HCT116 (cell line): ENCODE measurements around the gene IRS1.
A peak's percentile ranks its signal among the peaks of the same experiment; 100 is the strongest.

Source experiments
- ATF3 ChIP-seq: IDR thresholded peaks from 2 replicates; pipeline ENCODE4 v1.6.1; 2012
- CTCF ChIP-seq, 3 experiments: fragments of 200-600 bp in 1 of 3; sonication (generic) in 1 of 3; IDR thresholded peaks in 2 of 3; conservative IDR thresholded peaks in 1 of 3; 2 replicates each; pipeline ENCODE4 v1.5.1; 2012 to 2017; ENCODE audit warnings: low read depth in 2 of 3, low read length in 2 of 3, antibody characterized with exemption in 1 of 3, borderline replicate concordance in 1 of 3, control low read depth in 1 of 3, mild to moderate bottlenecking in 1 of 3, mixed read lengths in 1 of 3, mixed run types in 1 of 3, moderate library complexity in 1 of 3; ENCODE audit not compliant: insufficient read depth in 1 of 3
- EZH2 ChIP-seq: fragments of 200-600 bp; sonication (generic); IDR thresholded peaks from 2 replicates; pipeline ENCODE4 v1.6.1; 2017; ENCODE audit warnings: antibody characterized with exemption, mixed run types
- EZH2phosphoT487 ChIP-seq: fragments of 200-600 bp; IDR thresholded peaks from 2 replicates; pipeline ENCODE4 v1.6.1; 2018; ENCODE audit warnings: antibody characterized with exemption, borderline replicate concordance
- MAX ChIP-seq: IDR thresholded peaks from 2 replicates; pipeline ENCODE4 v1.6.1; 2012
- POLR2A ChIP-seq: IDR thresholded peaks from 2 replicates; pipeline ENCODE4 v1.7.0; 2011; ENCODE audit warnings: borderline replicate concordance; ENCODE audit not compliant: insufficient read depth, insufficient read length; ENCODE audit errors: extremely low read depth
- POLR2AphosphoS5 ChIP-seq: IDR thresholded peaks from 2 replicates; pipeline ENCODE4 v1.6.1; 2011; ENCODE audit warnings: mild to moderate bottlenecking, low read depth, low read length, moderate library complexity
- RAD21 ChIP-seq: IDR thresholded peaks from 2 replicates; pipeline ENCODE4 v1.6.1; 2012; ENCODE audit warnings: low read depth, mild to moderate bottlenecking
- REST ChIP-seq: IDR thresholded peaks from 2 replicates; pipeline ENCODE4 v1.6.1; 2012; ENCODE audit warnings: low read depth
- SIN3A ChIP-seq: IDR thresholded peaks from 2 replicates; pipeline ENCODE4 v1.6.1; 2012; ENCODE audit warnings: low read depth
- SRF ChIP-seq: IDR thresholded peaks from 2 replicates; pipeline ENCODE4 v1.6.1; 2012; ENCODE audit warnings: low read depth
- ZBTB33 ChIP-seq: IDR thresholded peaks from 2 replicates; pipeline ENCODE4 v1.6.1; 2011; ENCODE audit warnings: mild to moderate bottlenecking, low read length, moderate library complexity; ENCODE audit not compliant: insufficient replicate concordance; ENCODE audit errors: extremely low read depth
- ZFX ChIP-seq: fragments of 450-650 bp; IDR thresholded peaks from 2 replicates; pipeline ENCODE4 v1.6.1; 2017

GRCh38 chr2:226730481-226730880, 69.1 kb downstream of the IRS1 start:
- TF ChIP-seq EZH2 (no peak), SRF (no peak), REST (no peak), POLR2AphosphoS5 (peak; percentile 22; the same call in 1 of the 2 replicates), POLR2A (no peak), MAX (no peak), ATF3 (no peak), CTCF (IDR thresholded peaks at IDR 0.05 in 2 of 3, conservative IDR thresholded peaks at IDR 0.05 in 1 of 3; ENCODE audit: borderline replicate concordance in 1 of 3, insufficient read depth in 1 of 3, low read depth in 2 of 3, low read length in 2 of 3) (peak in 1 of 3 experiments; percentile 22; a peak in 1 of 6 replicates), EZH2phosphoT487 (no peak), SIN3A (no peak), ZBTB33 (no peak), ZFX (no peak), RAD21 (peak; percentile 57)
